Neuronal stem cell (in vitro differentiated cells): ENCODE measurements around the gene RAPGEFL1.
"Not testable (repeated sequence)": the region's sequence is repeated elsewhere in the genome, so short reads cannot be mapped to it uniquely, and the experiment has no call there.

Experiments used
- DNase-seq: peaks from one replicate; pipeline ENCODE4 v3.0.0-alpha.2; 2013; ENCODE audit warnings: low spot score
- H2AFZ ChIP-seq: one replicate; pipeline ENCODE4 v1.6.1; 2013; ENCODE audit warnings: mild to moderate bottlenecking, low read length, inconsistent platforms
- H2AK5ac ChIP-seq: 2 replicates; pipeline ENCODE4 v1.6.1; 2013; ENCODE audit warnings: low read depth, mild to moderate bottlenecking, inconsistent platforms, low read length, moderate library complexity, mixed read lengths
- H2BK120ac ChIP-seq: 2 replicates; pipeline ENCODE4 v1.6.1; 2013; ENCODE audit warnings: low read depth, mild to moderate bottlenecking, inconsistent platforms, low read length, moderate library complexity, mixed read lengths
- H2BK12ac ChIP-seq: one replicate; pipeline ENCODE4 v1.6.1; 2013; ENCODE audit warnings: low read length, inconsistent platforms
- H2BK15ac ChIP-seq: 2 replicates; pipeline ENCODE4 v1.6.1; 2013; ENCODE audit warnings: mild to moderate bottlenecking, low read length, inconsistent platforms, mixed read lengths
- H2BK5ac ChIP-seq: one replicate; pipeline ENCODE4 v1.6.1; 2013; ENCODE audit warnings: inconsistent platforms, mild to moderate bottlenecking, low read length, moderate library complexity
- H3K14ac ChIP-seq: one replicate; pipeline ENCODE4 v1.6.1; 2013; ENCODE audit warnings: low read length, inconsistent platforms
- H3K18ac ChIP-seq: 2 replicates; pipeline ENCODE4 v1.6.1; 2013; ENCODE audit warnings: low read length, inconsistent platforms
- H3K23ac ChIP-seq: 2 replicates; pipeline ENCODE4 v1.6.1; 2013; ENCODE audit warnings: low read depth, mild to moderate bottlenecking, mixed read lengths, low read length, inconsistent platforms; ENCODE audit not compliant: poor library complexity
- H3K27ac ChIP-seq: replicated peaks from 3 replicates; pipeline ENCODE4 v1.5.1; 2013; ENCODE audit warnings: low read length, inconsistent platforms
- H3K27me3 ChIP-seq, 3 experiments: 2 replicates each; pipeline ENCODE4 v1.6.1; 2013; ENCODE audit warnings: low read length in 3 of 3, mild to moderate bottlenecking in 2 of 3, inconsistent platforms in 1 of 3, low read depth in 1 of 3, mixed read lengths in 1 of 3, moderate library complexity in 1 of 3; ENCODE audit not compliant: control insufficient read depth in 3 of 3, insufficient read depth in 3 of 3
- H3K36me3 ChIP-seq, 2 donors: replicated peaks in 1 of 2; 2 replicates each; pipeline ENCODE4 v1.6.1; 2013; ENCODE audit warnings: low read length in 2 of 2; ENCODE audit not compliant: control insufficient read depth in 2 of 2, insufficient read depth in 2 of 2
- H3K4ac ChIP-seq: 2 replicates; pipeline ENCODE4 v1.6.1; 2013; ENCODE audit warnings: inconsistent platforms, mild to moderate bottlenecking, low read length, moderate library complexity
- H3K4me1 ChIP-seq, 2 donors: 1 replicate in 1 of 2; 2 replicates in 1 of 2; pipeline ENCODE4 v1.6.1; 2013; ENCODE audit warnings: low read length in 2 of 2, low read depth in 1 of 2; ENCODE audit not compliant: control insufficient read depth in 2 of 2, insufficient read depth in 1 of 2
- H3K4me2 ChIP-seq: one replicate; pipeline ENCODE4 v1.6.1; 2013; ENCODE audit warnings: mild to moderate bottlenecking, low read length, inconsistent platforms; ENCODE audit not compliant: insufficient read depth, poor library complexity, severe bottlenecking
- H3K4me3 ChIP-seq, 2 donors: 2 replicates each; pipeline ENCODE4 v1.5.1; 2013; ENCODE audit warnings: low read length in 2 of 2, mild to moderate bottlenecking in 2 of 2, inconsistent platforms in 1 of 2, moderate library complexity in 1 of 2
- H3K79me1 ChIP-seq: one replicate; pipeline ENCODE4 v1.6.1; 2013; ENCODE audit warnings: low read depth, mild to moderate bottlenecking, inconsistent platforms, low read length, moderate library complexity
- H3K9ac ChIP-seq: one replicate; pipeline ENCODE4 v1.6.1; 2013; ENCODE audit warnings: mild to moderate bottlenecking, low read depth, low read length, inconsistent platforms; ENCODE audit not compliant: poor library complexity
- H3K9me3 ChIP-seq, 2 donors: replicated peaks in 1 of 2; 2 replicates each; pipeline versions ENCODE3 to v1.6.1; 2013; ENCODE audit warnings: low read length in 2 of 2, mild to moderate bottlenecking in 2 of 2, inconsistent platforms in 1 of 2, low read depth in 1 of 2, mixed read lengths in 1 of 2, moderate library complexity in 1 of 2; ENCODE audit not compliant: control insufficient read depth in 2 of 2, insufficient read depth in 1 of 2
- H4K8ac ChIP-seq: one replicate; pipeline ENCODE4 v1.6.1; 2013; ENCODE audit warnings: low read depth, mild to moderate bottlenecking, inconsistent platforms, low read length, moderate library complexity
- H4K91ac ChIP-seq: one replicate; pipeline ENCODE4 v1.6.1; 2013; ENCODE audit warnings: low read length, low read depth, mild to moderate bottlenecking, inconsistent platforms; ENCODE audit not compliant: poor library complexity
- WGBS, 2 donors: extraction: QIAGEN DNeasy Blood & Tissue Kit; methylation state at CpG; one replicate each; pipeline ENCODE4 v1.1.7; 2013; ENCODE audit warnings: missing lambda C conversion rate in 2 of 2, mixed read lengths in 1 of 2; ENCODE audit not compliant: insufficient read length in 2 of 2, insufficient replicate concordance in 1 of 2; ENCODE audit errors: extremely low coverage in 2 of 2; 5-methylcytosine and 5-hydroxymethylcytosine counted together

The RAPGEFL1 gene

GRCh38 chr17:40231928-40232327 is 54.7 kb downstream of the RAPGEFL1 start:
- not testable (repeated sequence) for H2BK12ac ChIP-seq, H3K4ac ChIP-seq, H4K8ac ChIP-seq, H3K4me1 ChIP-seq, H3K9me3 ChIP-seq, H2AFZ ChIP-seq, DNase-seq, H3K23ac ChIP-seq, H3K4me3 ChIP-seq, H3K79me1 ChIP-seq, H2BK5ac ChIP-seq, H3K18ac ChIP-seq, H4K91ac ChIP-seq, H2BK15ac ChIP-seq, H2BK120ac ChIP-seq, H3K27ac ChIP-seq, H3K9ac ChIP-seq, H2AK5ac ChIP-seq, H3K4me2 ChIP-seq, H3K14ac ChIP-seq, H3K27me3 ChIP-seq
- no CpG with 5 or more reads among the region's 4 CpGs for WGBS, 2 donors
- peaks cover 2 to 39% of the 10 kb centered on the region in 2 donors for H3K36me3 ChIP-seq

- Histone ChIP-seq H2BK5ac (no peak overlapping the region), H3K4ac (no peak overlapping the region), H3K4me3 (no peak overlapping the region), H3K4me1 (peaks cover 0 to 6% of the 10 kb centered on the region in 2 donors), H2AK5ac (no peak overlapping the region), H3K23ac (no peak overlapping the region), H3K27ac (no peak overlapping the region), H3K9ac (no peak overlapping the region), H3K14ac (no peak overlapping the region), H2AFZ (no peak overlapping the region), H4K91ac (no peak overlapping the region), H3K18ac (no peak overlapping the region), H2BK120ac (no peak overlapping the region), H4K8ac (no peak overlapping the region), H3K4me2 (no peak overlapping the region), H2BK12ac (no peak overlapping the region), H3K27me3 (no peaks in the 10 kb centered on the region), H3K79me1 (peaks cover 4% of the 10 kb centered on the region), H3K36me3 (no peaks in the 10 kb centered on the region), H3K9me3 (no peaks in the 10 kb centered on the region), H2BK15ac (no peak overlapping the region)
- no peak for DNase-seq
- no CpG with 5 or more reads among the region's 4 CpGs for WGBS, 2 donors
Observed at GRCh38 chr17:40241252-40241834, 64.1 kb downstream of the RAPGEFL1 start.

GRCh38 chr17:40242774-40243173 is 65.5 kb downstream of the RAPGEFL1 start:
- no peak overlapping the region for H3K23ac ChIP-seq
- H3K18ac ChIP-seq: no peak overlapping the region
- no peak overlapping the region for H3K4me2 ChIP-seq
- peaks cover 0 to 6% of the 10 kb centered on the region in 2 donors for H3K4me1 ChIP-seq
- no peak overlapping the region for H3K9ac ChIP-seq
- no peak overlapping the region for H2BK5ac ChIP-seq
- H3K79me1 ChIP-seq: peaks cover 4% of the 10 kb centered on the region
- no peak overlapping the region for H3K14ac ChIP-seq
- H3K27ac ChIP-seq: no peak overlapping the region
- no peak overlapping the region for H2AFZ ChIP-seq
- H3K4me3 ChIP-seq: no peak overlapping the region
- H3K36me3 ChIP-seq: no peaks in the 10 kb centered on the region
- H4K91ac ChIP-seq: no peak overlapping the region
- no peak overlapping the region for H2AK5ac ChIP-seq
- no peak overlapping the region for H3K4ac ChIP-seq
- no CpG with 5 or more reads among the region's 3 CpGs for WGBS, 2 donors
- no peak for DNase-seq
- no peak overlapping the region for H2BK12ac ChIP-seq
- H2BK15ac ChIP-seq: no peak overlapping the region
- no peaks in the 10 kb centered on the region for H3K27me3 ChIP-seq
- H4K8ac ChIP-seq: no peak overlapping the region
- no peaks in the 10 kb centered on the region for H3K9me3 ChIP-seq
- no peak overlapping the region for H2BK120ac ChIP-seq

GRCh38 chr17:40243761-40244160 is 66.5 kb downstream of the RAPGEFL1 start:
- no peak overlapping the region for H2BK120ac ChIP-seq
- H3K18ac ChIP-seq: no peak overlapping the region
- no peak overlapping the region for H3K23ac ChIP-seq
- no peak overlapping the region for H2BK15ac ChIP-seq
- no peak overlapping the region for H4K8ac ChIP-seq
- peaks cover 4% of the 10 kb centered on the region for H3K79me1 ChIP-seq
- H3K4me1 ChIP-seq: peaks cover 0 to 6% of the 10 kb centered on the region in 2 donors
- no peak overlapping the region for H3K4me3 ChIP-seq
- no peak overlapping the region for H3K27ac ChIP-seq
- no peaks in the 10 kb centered on the region for H3K9me3 ChIP-seq
- no peak overlapping the region for H3K9ac ChIP-seq
- no peak overlapping the region for H3K4ac ChIP-seq
- H4K91ac ChIP-seq: no peak overlapping the region
- no peak overlapping the region for H2AFZ ChIP-seq
- no peaks in the 10 kb centered on the region for H3K36me3 ChIP-seq
- no peak overlapping the region for H2AK5ac ChIP-seq
- H3K14ac ChIP-seq: no peak overlapping the region
- WGBS, 2 donors: no CpG with 5 or more reads among the region's 3 CpGs
- H2BK5ac ChIP-seq: no peak overlapping the region
- no peak overlapping the region for H3K4me2 ChIP-seq
- H2BK12ac ChIP-seq: no peak overlapping the region
- DNase-seq: no peak
- H3K27me3 ChIP-seq: no peaks in the 10 kb centered on the region
